ENCODE data around the gene USP3.
A peak's percentile ranks its signal among the peaks of the same experiment; 100 is the strongest.

USP3 gene

DNA sequence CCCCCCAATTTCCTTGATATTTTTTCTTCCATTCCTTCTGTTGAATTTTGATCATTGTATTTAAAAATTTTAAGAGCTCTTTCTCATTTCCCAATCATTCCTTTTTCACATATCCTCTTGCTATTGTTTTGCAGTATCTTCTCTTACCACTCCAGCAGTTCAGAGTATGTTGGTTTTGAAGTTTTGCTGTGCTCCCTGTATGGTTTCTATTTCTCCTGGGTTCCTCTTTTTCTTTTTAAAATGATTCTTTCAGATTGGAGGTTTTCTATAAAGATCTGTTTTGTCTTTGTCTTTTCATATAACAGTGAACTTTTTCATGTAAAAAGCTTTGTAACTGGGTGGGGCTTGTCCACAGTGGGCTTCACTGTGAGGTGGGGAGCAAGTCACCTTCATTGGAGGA, 12.8 kb downstream of the USP3 start:
- H3K9ac ChIP-seq (ENCODE audit: low read depth, low read length, poor library complexity, severe bottlenecking): no peak overlapping the region
- no peaks in the 10 kb centered on the region for H3K9me3 ChIP-seq (ENCODE audit: insufficient read depth, low read depth, low read length)
- no peak for TF ChIP-seq EZH2phosphoT487 (IDR thresholded peaks at IDR 0.05; ENCODE audit: borderline replicate concordance)
- TF ChIP-seq, protein P1, sequence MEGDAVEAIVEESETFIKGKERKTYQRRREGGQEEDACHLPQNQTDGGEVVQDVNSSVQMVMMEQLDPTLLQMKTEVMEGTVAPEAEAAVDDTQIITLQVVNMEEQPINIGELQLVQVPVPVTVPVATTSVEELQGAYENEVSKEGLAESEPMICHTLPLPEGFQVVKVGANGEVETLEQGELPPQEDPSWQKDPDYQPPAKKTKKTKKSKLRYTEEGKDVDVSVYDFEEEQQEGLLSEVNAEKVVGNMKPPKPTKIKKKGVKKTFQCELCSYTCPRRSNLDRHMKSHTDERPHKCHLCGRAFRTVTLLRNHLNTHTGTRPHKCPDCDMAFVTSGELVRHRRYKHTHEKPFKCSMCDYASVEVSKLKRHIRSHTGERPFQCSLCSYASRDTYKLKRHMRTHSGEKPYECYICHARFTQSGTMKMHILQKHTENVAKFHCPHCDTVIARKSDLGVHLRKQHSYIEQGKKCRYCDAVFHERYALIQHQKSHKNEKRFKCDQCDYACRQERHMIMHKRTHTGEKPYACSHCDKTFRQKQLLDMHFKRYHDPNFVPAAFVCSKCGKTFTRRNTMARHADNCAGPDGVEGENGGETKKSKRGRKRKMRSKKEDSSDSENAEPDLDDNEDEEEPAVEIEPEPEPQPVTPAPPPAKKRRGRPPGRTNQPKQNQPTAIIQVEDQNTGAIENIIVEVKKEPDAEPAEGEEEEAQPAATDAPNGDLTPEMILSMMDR (conservative IDR thresholded peaks at IDR 0.05; ENCODE audit: low read length): no peak
- H3K4me3 ChIP-seq (ENCODE audit: low read length, poor library complexity, severe bottlenecking): no peak overlapping the region
- peaks cover 42% of the 10 kb centered on the region for H3K4me1 ChIP-seq (ENCODE audit: insufficient read depth, low read length, poor library complexity, severe bottlenecking)
- no peaks in the 10 kb centered on the region for H3F3A ChIP-seq (ENCODE audit: low read depth)
- H4K20me1 ChIP-seq (ENCODE audit: insufficient read depth, low read length, poor library complexity, severe bottlenecking): peaks cover 94% of the 10 kb centered on the region
- peaks cover 100% of the 10 kb centered on the region for H3K79me2 ChIP-seq (ENCODE audit: insufficient read depth, low read length)
- no peaks in the 10 kb centered on the region for H3K9me2 ChIP-seq (replicated peaks; ENCODE audit: low read depth, low read length)
- no peaks in the 10 kb centered on the region for H3K36me3 ChIP-seq (ENCODE audit: insufficient read depth, low read length)
- no peaks in the 10 kb centered on the region for H3K27me3 ChIP-seq (ENCODE audit: insufficient read depth, low read length, poor library complexity, severe bottlenecking)
- H2AFZ ChIP-seq (ENCODE audit: low read length): no peak overlapping the region
- H3K4me2 ChIP-seq (ENCODE audit: low read depth, low read length, poor library complexity, severe bottlenecking): peak overlapping the region; percentile 4

DNA sequence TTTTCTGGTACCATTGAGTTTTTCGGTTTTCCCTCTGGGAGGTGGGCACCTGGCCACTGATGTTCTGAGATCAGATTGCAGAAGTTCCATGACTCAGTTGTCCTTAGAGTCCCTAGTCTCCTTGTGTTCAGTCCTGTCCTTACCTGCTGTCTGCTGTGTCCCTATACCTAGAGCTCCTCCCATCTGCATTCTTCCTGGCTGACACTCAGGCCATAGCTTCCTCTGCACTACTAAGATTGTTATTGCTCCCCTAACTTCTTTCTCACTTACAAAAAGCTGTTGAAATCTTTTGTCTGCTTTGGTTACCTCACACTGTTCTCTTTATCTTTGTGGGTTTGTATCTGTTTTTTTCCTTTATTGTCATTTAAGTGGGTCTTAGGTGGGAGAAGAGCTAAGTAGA, 13.2 kb downstream of the USP3 start:
- TF ChIP-seq, protein P1 (conservative IDR thresholded peaks at IDR 0.05; ENCODE audit: low read length): no peak
- no peak for TF ChIP-seq EZH2phosphoT487 (IDR thresholded peaks at IDR 0.05; ENCODE audit: borderline replicate concordance)
- H3K4me2 ChIP-seq (ENCODE audit: low read depth, low read length, poor library complexity, severe bottlenecking): peak overlapping the region; percentile 4
- no peaks in the 10 kb centered on the region for H3F3A ChIP-seq (ENCODE audit: low read depth)
- no peak overlapping the region for H3K9ac ChIP-seq (ENCODE audit: low read depth, low read length, poor library complexity, severe bottlenecking)
- peaks cover 39% of the 10 kb centered on the region for H3K4me1 ChIP-seq (ENCODE audit: insufficient read depth, low read length, poor library complexity, severe bottlenecking)
- H2AFZ ChIP-seq (ENCODE audit: low read length): no peak overlapping the region
- no peaks in the 10 kb centered on the region for H3K36me3 ChIP-seq (ENCODE audit: insufficient read depth, low read length)
- peaks cover 94% of the 10 kb centered on the region for H4K20me1 ChIP-seq (ENCODE audit: insufficient read depth, low read length, poor library complexity, severe bottlenecking)
- H3K9me2 ChIP-seq (replicated peaks; ENCODE audit: low read depth, low read length): no peaks in the 10 kb centered on the region
- no peak overlapping the region for H3K4me3 ChIP-seq (ENCODE audit: low read length, poor library complexity, severe bottlenecking)
- H3K27me3 ChIP-seq (ENCODE audit: insufficient read depth, low read length, poor library complexity, severe bottlenecking): no peaks in the 10 kb centered on the region
- peaks cover 100% of the 10 kb centered on the region for H3K79me2 ChIP-seq (ENCODE audit: insufficient read depth, low read length)
- H3K9me3 ChIP-seq (ENCODE audit: insufficient read depth, low read depth, low read length): no peaks in the 10 kb centered on the region

DNA sequence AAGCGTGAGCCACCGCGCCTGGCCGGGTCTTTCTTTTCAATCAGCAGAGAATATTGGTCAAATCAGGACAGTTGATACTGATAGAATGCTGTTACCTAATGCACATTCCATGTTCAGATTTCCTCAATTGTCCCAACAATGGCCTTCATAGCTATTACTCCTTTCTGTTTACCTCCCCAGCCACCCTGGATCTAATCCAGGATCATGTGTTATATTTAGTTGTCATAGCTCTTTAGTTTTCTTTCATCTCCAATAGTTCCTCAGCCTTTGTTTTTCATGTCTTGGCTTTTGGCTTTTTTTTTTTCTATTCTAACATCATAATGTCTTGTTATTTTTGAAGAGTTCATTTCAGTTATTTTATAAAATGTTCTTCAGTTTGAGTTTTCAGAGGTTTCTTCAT, 14.6 kb downstream of the USP3 start:
- H3K4me1 ChIP-seq (ENCODE audit: insufficient read depth, low read length, poor library complexity, severe bottlenecking): peaks cover 34% of the 10 kb centered on the region
- H3K27me3 ChIP-seq (ENCODE audit: insufficient read depth, low read length, poor library complexity, severe bottlenecking): no peaks in the 10 kb centered on the region
- H3K36me3 ChIP-seq (ENCODE audit: insufficient read depth, low read length): no peaks in the 10 kb centered on the region
- H3K9me3 ChIP-seq (ENCODE audit: insufficient read depth, low read depth, low read length): no peaks in the 10 kb centered on the region
- no peak overlapping the region for H3K4me3 ChIP-seq (ENCODE audit: low read length, poor library complexity, severe bottlenecking)
- H3K9ac ChIP-seq (ENCODE audit: low read depth, low read length, poor library complexity, severe bottlenecking): no peak overlapping the region
- TF ChIP-seq, protein P1 (conservative IDR thresholded peaks at IDR 0.05; ENCODE audit: low read length): no peak
- no peak for TF ChIP-seq EZH2phosphoT487 (IDR thresholded peaks at IDR 0.05; ENCODE audit: borderline replicate concordance)
- H4K20me1 ChIP-seq (ENCODE audit: insufficient read depth, low read length, poor library complexity, severe bottlenecking): peaks cover 93% of the 10 kb centered on the region
- peaks cover 100% of the 10 kb centered on the region for H3K79me2 ChIP-seq (ENCODE audit: insufficient read depth, low read length)
- no peaks in the 10 kb centered on the region for H3K9me2 ChIP-seq (replicated peaks; ENCODE audit: low read depth, low read length)
- no peak overlapping the region for H2AFZ ChIP-seq (ENCODE audit: low read length)
- H3K4me2 ChIP-seq (ENCODE audit: low read depth, low read length, poor library complexity, severe bottlenecking): no peak overlapping the region
- H3F3A ChIP-seq (ENCODE audit: low read depth): no peaks in the 10 kb centered on the region
